IMR-90 (cell line): ENCODE measurements around the gene DPYD. TPM values are rescaled to one million over a fixed set of nuclear protein-coding genes. Genes with fewer than 3 reads are reported as not detected.

Experiments
- ATAC-seq: fragments of 200-7000 bp; cut with Tn5 transposase; 2 replicates; pipeline ENCODE4 v1.9.1; 2020; ENCODE audit warnings: low read depth, mild to moderate bottlenecking, moderate library complexity
- BruUV-seq: library from RNA; stranded (reverse); fragments of 400-500 nt; replicated peaks from 2 replicates; lab custom pipeline; 2021; lab: Mats Ljungman, UMichigan
- CTCF ChIA-PET: fragments of 300-600 bp; formaldehyde crosslinking; extraction: SDS; loops from one replicate; lab custom pipeline; 2021; ENCODE audit warnings: antibody characterized with exemption; lab: Yijun Ruan, JAX
- POLR2A ChIA-PET: fragments of 300-600 bp; sonication (Branson Sonifier 250); formaldehyde crosslinking; loops from one replicate; lab custom pipeline; 2022; ENCODE audit warnings: antibody characterized with exemption; ENCODE audit not compliant: unreplicated experiment; lab: Charles Lee
- DNase-seq: peaks from one replicate; pipeline ENCODE4 v3.0.0; 2013
- H2AFZ ChIP-seq: replicated peaks from 2 replicates; pipeline ENCODE3; 2013; ENCODE audit warnings: low read length, mild to moderate bottlenecking; ENCODE audit not compliant: poor library complexity
- H2AK5ac ChIP-seq: 2 replicates; pipeline ENCODE4 v1.6.1; 2013; ENCODE audit warnings: low read depth, low read length, inconsistent platforms
- H2AK9ac ChIP-seq: replicated peaks from 2 replicates; pipeline ENCODE3; 2013; ENCODE audit warnings: mild to moderate bottlenecking, low read depth, low read length, moderate library complexity; ENCODE audit not compliant: poor library complexity
- H2BK120ac ChIP-seq: 2 replicates; pipeline ENCODE4 v1.6.1; 2013; ENCODE audit warnings: low read depth, low read length, inconsistent platforms
- H2BK15ac ChIP-seq: 3 replicates; pipeline ENCODE4 v1.6.1; 2013; ENCODE audit warnings: low read depth, low read length, inconsistent platforms
- H2BK20ac ChIP-seq: 2 replicates; pipeline ENCODE4 v1.6.1; 2013; ENCODE audit warnings: low read depth, mild to moderate bottlenecking, inconsistent platforms, low read length, moderate library complexity
- H2BK5ac ChIP-seq: 2 replicates; pipeline ENCODE4 v1.6.1; 2013; ENCODE audit warnings: mild to moderate bottlenecking, low read depth, low read length, inconsistent platforms; ENCODE audit not compliant: poor library complexity, severe bottlenecking
- H3K14ac ChIP-seq: replicated peaks from 2 replicates; pipeline ENCODE4 v1.6.1; 2013; ENCODE audit warnings: low read depth, low read length, inconsistent platforms
- H3K18ac ChIP-seq: 2 replicates; pipeline ENCODE4 v1.6.1; 2013; ENCODE audit warnings: low read depth, low read length, control low read depth
- H3K23ac ChIP-seq: 2 replicates; pipeline ENCODE4 v1.6.1; 2013; ENCODE audit warnings: low read depth, low read length, inconsistent platforms
- H3K27ac ChIP-seq: 2 replicates; pipeline ENCODE4 v1.5.1; 2013; ENCODE audit warnings: mild to moderate bottlenecking, control low read depth, low read length; ENCODE audit not compliant: insufficient read depth
- H3K27me3 ChIP-seq: 2 replicates; pipeline ENCODE4 v1.6.1; 2013; ENCODE audit warnings: low read length; ENCODE audit not compliant: control insufficient read depth, insufficient read depth
- H3K36me3 ChIP-seq: 2 replicates; pipeline ENCODE4 v1.6.1; 2013; ENCODE audit warnings: low read length, mixed read lengths; ENCODE audit not compliant: control insufficient read depth, insufficient read depth
- H3K4ac ChIP-seq: 2 replicates; pipeline ENCODE4 v1.6.1; 2013; ENCODE audit warnings: low read depth, low read length, inconsistent platforms
- H3K4me1 ChIP-seq: 2 replicates; pipeline ENCODE4 v1.6.1; 2013; ENCODE audit warnings: low read length, mixed read lengths; ENCODE audit not compliant: control insufficient read depth, insufficient read depth
- H3K4me2 ChIP-seq: 2 replicates; pipeline ENCODE4 v1.6.1; 2013; ENCODE audit warnings: low read depth, mild to moderate bottlenecking, control low read depth, low read length, moderate library complexity
- H3K4me3 ChIP-seq: 2 replicates; pipeline ENCODE4 v1.5.1; 2013; ENCODE audit warnings: low read depth, mild to moderate bottlenecking, control low read depth, low read length, moderate library complexity; ENCODE audit not compliant: insufficient read depth
- H3K56ac ChIP-seq: 2 replicates; pipeline ENCODE4 v1.6.1; 2013; ENCODE audit warnings: low read length, inconsistent platforms; ENCODE audit not compliant: insufficient read depth; ENCODE audit errors: extremely low read depth
- H3K79me1 ChIP-seq, 2 experiments: 2 replicates each; pipeline ENCODE4 v1.6.1; 2013; ENCODE audit warnings: low read length in 2 of 2, inconsistent platforms in 1 of 2, low read depth in 1 of 2
- H3K9ac ChIP-seq: 2 replicates; pipeline ENCODE4 v1.6.1; 2013; ENCODE audit warnings: low read depth, low read length, control low read depth
- H3K9me1 ChIP-seq: 2 replicates; pipeline ENCODE4 v1.6.1; 2013; ENCODE audit warnings: low read length, inconsistent platforms; ENCODE audit not compliant: insufficient read depth
- H3K9me3 ChIP-seq: 2 replicates; pipeline ENCODE4 v1.6.1; 2013; ENCODE audit warnings: low read length; ENCODE audit not compliant: control insufficient read depth, insufficient read depth
- H4K20me1 ChIP-seq: 2 replicates; pipeline ENCODE4 v1.6.1; 2013; ENCODE audit warnings: low read length, inconsistent platforms; ENCODE audit not compliant: insufficient read depth
- H4K5ac ChIP-seq: 2 replicates; pipeline ENCODE4 v1.6.1; 2013; ENCODE audit warnings: mild to moderate bottlenecking, low read depth, low read length, control low read depth
- H4K8ac ChIP-seq, 2 experiments: 2 replicates each; pipeline ENCODE4 v1.6.1; 2013; ENCODE audit warnings: low read depth in 2 of 2, low read length in 2 of 2, control low read depth in 1 of 2, inconsistent platforms in 1 of 2
- H4K91ac ChIP-seq: 2 replicates; pipeline ENCODE4 v1.6.1; 2013; ENCODE audit warnings: low read depth, low read length, inconsistent platforms; ENCODE audit not compliant: insufficient read depth
- BHLHE40 ChIP-seq: fragments of 150-350 bp; IDR thresholded peaks from 2 replicates; pipeline ENCODE4 v1.6.1; 2016; ENCODE audit warnings: mild to moderate bottlenecking, low read depth, low read length
- CEBPB ChIP-seq: IDR thresholded peaks from 2 replicates; pipeline ENCODE4 v1.6.1; 2012; ENCODE audit warnings: low read depth, low read length, improper control_type of control experiment
- CHD1 ChIP-seq: IDR thresholded peaks from 2 replicates; pipeline ENCODE4 v1.6.1; 2012; ENCODE audit warnings: low read depth, low read length, improper control_type of control experiment
- CTCF ChIP-seq: conservative IDR thresholded peaks from 2 replicates; pipeline ENCODE4 v1.5.1; 2012; ENCODE audit warnings: mild to moderate bottlenecking, low read depth, low read length, improper control_type of control experiment
- ELK1 ChIP-seq: fragments of 150-350 bp; IDR thresholded peaks from 2 replicates; pipeline ENCODE4 v1.6.1; 2016; ENCODE audit warnings: low read depth, mild to moderate bottlenecking, low read length, moderate library complexity, borderline replicate concordance
- FOS ChIP-seq: fragments of 150-350 bp; IDR thresholded peaks from 2 replicates; pipeline ENCODE4 v1.6.1; 2016; ENCODE audit warnings: low read depth, low read length
- MAFK ChIP-seq: IDR thresholded peaks from 2 replicates; pipeline ENCODE4 v1.6.1; 2012; ENCODE audit warnings: low read depth, low read length, improper control_type of control experiment
- MAZ ChIP-seq: IDR thresholded peaks from 2 replicates; pipeline ENCODE4 v1.6.1; 2012; ENCODE audit warnings: low read depth, mild to moderate bottlenecking, low read length, improper control_type of control experiment, moderate library complexity, borderline replicate concordance
- MXI1 ChIP-seq: IDR thresholded peaks from 2 replicates; pipeline ENCODE4 v1.6.1; 2012; ENCODE audit warnings: low read depth, mild to moderate bottlenecking, low read length, moderate library complexity, borderline replicate concordance
- NFE2L2 ChIP-seq: fragments of 150-350 bp; IDR thresholded peaks from 2 replicates; pipeline ENCODE4 v1.6.1; 2016; ENCODE audit warnings: low read depth, mild to moderate bottlenecking, low read length
- POLR2A ChIP-seq: IDR thresholded peaks from 2 replicates; pipeline ENCODE4 v1.6.1; 2012; ENCODE audit warnings: mild to moderate bottlenecking, low read depth, low read length
- RAD21 ChIP-seq: IDR thresholded peaks from 2 replicates; pipeline ENCODE4 v1.6.1; 2012; ENCODE audit warnings: low read length, improper control_type of control experiment
- RCOR1 ChIP-seq: IDR thresholded peaks from 2 replicates; pipeline ENCODE4 v1.6.1; 2012; ENCODE audit warnings: mild to moderate bottlenecking, low read length, improper control_type of control experiment; ENCODE audit not compliant: insufficient replicate concordance
- RFX5 ChIP-seq: IDR thresholded peaks from 2 replicates; pipeline ENCODE4 v1.8.0; 2012; ENCODE audit warnings: low read depth, mild to moderate bottlenecking, low read length, moderate library complexity
- SMC3 ChIP-seq: fragments of 150-350 bp; IDR thresholded peaks from 2 replicates; pipeline ENCODE4 v1.6.1; 2016; ENCODE audit warnings: low read depth, mild to moderate bottlenecking, antibody characterized with exemption, low read length, moderate library complexity
- USF2 ChIP-seq: fragments of 150-350 bp; IDR thresholded peaks from 2 replicates; pipeline ENCODE4 v1.6.1; 2017; ENCODE audit warnings: mild to moderate bottlenecking, antibody characterized with exemption, low read length, low read depth
- WGBS, 2 experiments: methylation state at CpG; one replicate each; pipeline versions ENCODE4 v1.1.5 to v1.1.7; 2013; ENCODE audit warnings: missing lambda C conversion rate in 2 of 2; ENCODE audit not compliant: insufficient read length in 1 of 2; ENCODE audit errors: extremely low coverage in 2 of 2; 5-methylcytosine and 5-hydroxymethylcytosine counted together
- dilution Hi-C: fragments of 300-500 bp; cut with HindIII; formaldehyde crosslinking; loops from one replicate; pipeline ENCODE4 v1.14.3; 2018; ENCODE audit warnings: low sequenced_read_pairs; ENCODE audit not compliant: unreplicated experiment
- in situ Hi-C: fragments of 300-500 bp; cut with MboI; formaldehyde crosslinking; loops from 3 replicates; pipeline ENCODE4 v1.14.3; 2019; ENCODE audit warnings: low sequenced_read_pairs, inconsistent platforms, mixed read lengths
- intact Hi-C: fragments of 100-400 bp; cut with micrococcal nuclease; formaldehyde crosslinking; loops from 2 replicates; pipeline ENCODE4 v1.10.0; 2022
- polyA plus RNA-seq, 3 experiments: library from polyadenylated mRNA; depleted of rRNA; stranded (reverse); fragments of >200 nt; gene quantifications; 2 replicates each; pipeline ENCODE4 v1.2.3, GENCODE V29; 2012; ENCODE audit warnings: low replicate concordance in 1 of 3
- total RNA-seq: library from RNA; depleted of rRNA; stranded (reverse); fragments of >200 nt; gene quantifications from 2 replicates; pipeline ENCODE4 v1.2.3, GENCODE V29; 2012

The DPYD gene
- total and polyA plus RNA-seq, 2 of the 4 experiments (the other 2 are of a cell fraction): 9.3 to 47.3 TPM

GRCh38 chr1:97356309-97356708, 564.5 kb downstream of the DPYD start:
- H3K4ac ChIP-seq: no peak overlapping the region
- H3K4me3 ChIP-seq: no peak overlapping the region
- H4K8ac ChIP-seq: no peak overlapping the region
- H4K91ac ChIP-seq: no peak overlapping the region
- H2AK5ac ChIP-seq: no peak overlapping the region
- TF ChIP-seq CTCF (no peak), CEBPB (no peak), SMC3 (no peak), RFX5 (no peak), ELK1 (no peak), MAFK (no peak), FOS (no peak), CHD1 (no peak), MAZ (no peak), MXI1 (no peak), POLR2A (no peak), USF2 (no peak), RCOR1 (no peak), RAD21 (no peak), BHLHE40 (no peak), NFE2L2 (no peak)
- no CpG with 5 or more reads among the region's 1 CpG for WGBS, 2 experiments
- H3K23ac ChIP-seq: no peak overlapping the region
- in situ Hi-C loops: no loop called here
- no peak overlapping the region for H2BK120ac ChIP-seq
- H3K27ac ChIP-seq: no peak overlapping the region
- no peaks in the 10 kb centered on the region for H3K27me3 ChIP-seq
- CTCF ChIA-PET: no interaction called here
- POLR2A ChIA-PET: no interaction called here
- no TSS peak for BruUV-seq
- DNase-seq (no peak), ATAC-seq (no peak)
- H3K18ac ChIP-seq: no peak overlapping the region
- H2BK15ac ChIP-seq: no peak overlapping the region
- H3K79me1 ChIP-seq: no peaks in the 10 kb centered on the region
- no peak overlapping the region for H3K14ac ChIP-seq
- H4K20me1 ChIP-seq: no peaks in the 10 kb centered on the region
- H2BK5ac ChIP-seq: no peak overlapping the region
- no peak overlapping the region for H3K56ac ChIP-seq
- H2AK9ac ChIP-seq: no peak overlapping the region
- H3K9ac ChIP-seq: no peak overlapping the region
- no peak overlapping the region for H4K5ac ChIP-seq
- H2AFZ ChIP-seq: no peak overlapping the region
- intact Hi-C loops: no loop called here
- no peaks in the 10 kb centered on the region for H3K36me3 ChIP-seq
- dilution Hi-C loops: no loop called here
- no peak overlapping the region for H2BK20ac ChIP-seq
- H3K9me3 ChIP-seq: peaks cover 3% of the 10 kb centered on the region; the same call in 1 of the 2 replicates
- no peaks in the 10 kb centered on the region for H3K4me1 ChIP-seq
- H3K9me1 ChIP-seq: no peaks in the 10 kb centered on the region
- H3K4me2 ChIP-seq: no peak overlapping the region
